GM15510 (cell line): Measurements from ENCODE around the gene KAT7.

ENCODE experiments used
- POLR2A ChIP-seq: IDR thresholded peaks from 3 replicates; pipeline ENCODE4 v1.6.1; 2011; ENCODE audit warnings: borderline replicate concordance; ENCODE audit not compliant: insufficient read length; ENCODE audit errors: extremely low read depth

Gene KAT7

DNA sequence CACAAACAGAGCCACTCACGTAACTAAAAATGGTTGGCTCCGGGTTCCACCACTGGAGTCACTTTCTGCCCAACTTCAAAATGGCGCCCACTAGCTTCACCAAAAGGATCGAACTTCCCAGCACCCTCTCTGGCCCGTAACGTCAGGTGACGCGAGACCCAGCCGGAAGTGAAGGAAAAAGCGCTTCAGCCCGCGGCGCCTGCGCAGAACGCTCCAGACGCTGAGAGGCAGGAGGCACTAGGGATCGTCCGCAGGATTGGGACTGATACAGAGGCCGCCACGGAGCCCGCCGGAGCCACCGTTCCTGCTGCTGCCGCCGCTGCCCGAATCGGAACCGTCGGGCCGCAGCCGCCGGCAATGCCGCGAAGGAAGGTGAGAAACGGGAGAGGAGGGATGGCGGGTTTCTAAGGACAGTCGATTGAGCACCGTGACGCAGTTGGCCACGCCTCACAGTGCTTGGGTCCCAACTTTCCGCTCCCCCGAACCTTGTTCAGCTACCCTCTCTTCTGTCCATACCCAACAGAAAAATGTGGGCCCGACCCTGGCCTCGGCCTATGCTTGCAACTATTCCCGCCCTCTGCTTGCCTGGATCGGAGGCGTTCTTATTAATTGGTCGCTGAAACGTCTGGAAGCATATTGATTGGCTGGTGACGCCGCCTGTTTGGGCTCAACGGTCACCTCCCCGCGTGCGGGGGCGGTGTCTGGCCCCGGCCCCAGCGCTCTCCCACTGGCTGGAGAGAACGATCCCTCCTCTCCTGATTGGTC, at the start of gene KAT7:
Gene KAT7 (plus strand): TSS at position 204 of the 765 bp plus-strand sequence. CDS start 154 bp downstream, at position 358.
- TF ChIP-seq POLR2A = peak; percentile 74

- TF ChIP-seq POLR2A = peak; percentile 20
These were observed 48.7 kb upstream of the KAT7 start for GRCh38 chr17:49739641-49740271.

GRCh38 chr17:49741009-49741691, 47.3 kb upstream of the KAT7 start:
- TF ChIP-seq POLR2A = no peak

DNA sequence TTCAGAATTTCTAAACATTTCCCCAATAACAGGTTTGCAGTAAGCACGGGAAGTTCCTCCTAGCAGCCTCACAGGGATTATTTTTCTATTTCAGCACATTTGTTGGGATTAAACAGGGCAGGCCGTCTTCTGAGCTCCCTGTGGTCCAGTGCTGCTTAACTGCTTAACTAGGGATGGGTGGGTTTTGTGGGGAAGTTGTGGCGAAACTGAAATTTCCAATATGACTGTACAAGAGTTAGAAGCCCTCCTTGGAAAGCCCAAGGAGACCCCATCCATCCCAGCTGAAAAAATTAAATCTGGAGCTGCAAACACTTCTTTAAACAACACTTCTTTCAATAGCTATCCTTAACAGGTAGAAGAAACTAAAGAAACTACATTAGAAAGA, 46.8 kb upstream of the KAT7 start:
- no peak for TF ChIP-seq POLR2A

- TF ChIP-seq POLR2A = no peak
These were observed 46.3 kb upstream of the KAT7 start for GRCh38 chr17:49742166-49742638.

- TF ChIP-seq POLR2A = no peak
These were observed 43.0 kb upstream of the KAT7 start for GRCh38 chr17:49745175-49746139.

DNA sequence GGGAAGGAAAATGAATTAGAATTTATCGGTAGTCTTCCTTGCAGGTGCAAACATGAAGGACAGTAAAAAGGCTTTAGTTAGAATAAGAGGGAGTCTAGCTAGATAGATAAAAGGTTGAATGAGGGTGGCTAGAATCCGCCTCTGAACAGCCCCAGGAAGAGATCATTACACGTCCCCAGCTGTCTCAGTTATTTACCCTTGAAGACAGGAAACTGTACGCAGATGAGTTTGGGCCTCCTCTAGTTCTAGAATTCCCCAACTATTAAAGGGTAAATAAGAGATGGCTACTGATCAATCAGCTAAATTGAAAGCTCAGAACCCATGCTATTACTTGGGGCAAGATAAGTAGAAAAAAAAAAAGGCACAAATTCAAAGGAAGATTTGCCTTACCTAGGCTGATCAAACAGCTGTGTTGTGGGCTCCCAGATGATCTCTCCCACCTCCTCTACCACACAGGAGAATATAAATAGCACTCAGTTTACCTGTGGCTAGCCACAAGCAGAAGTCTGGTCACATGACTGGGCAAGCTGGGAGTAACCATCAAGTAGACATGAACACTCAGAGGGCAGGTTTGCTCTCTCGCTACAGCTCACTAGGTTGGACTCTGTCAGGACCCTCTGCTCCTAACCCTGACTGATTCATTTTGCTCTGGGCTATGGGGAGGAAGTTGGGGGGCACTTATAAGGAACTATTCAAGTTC, 41.5 kb upstream of the KAT7 start:
- TF ChIP-seq POLR2A = peak; percentile 44

GRCh38 chr17:49747632-49748031, 40.8 kb upstream of the KAT7 start:
- TF ChIP-seq POLR2A = no peak

- TF ChIP-seq POLR2A = no peak
These were observed 40.3 kb upstream of the KAT7 start for GRCh38 chr17:49748223-49748622.

GRCh38 chr17:49748791-49749190, 39.7 kb upstream of the KAT7 start:
- TF ChIP-seq POLR2A = no peak

GRCh38 chr17:49749730-49750129, 38.8 kb upstream of the KAT7 start:
- no peak for TF ChIP-seq POLR2A

- no peak for TF ChIP-seq POLR2A
These were observed 36.0 kb upstream of the KAT7 start for GRCh38 chr17:49752508-49752907.

DNA sequence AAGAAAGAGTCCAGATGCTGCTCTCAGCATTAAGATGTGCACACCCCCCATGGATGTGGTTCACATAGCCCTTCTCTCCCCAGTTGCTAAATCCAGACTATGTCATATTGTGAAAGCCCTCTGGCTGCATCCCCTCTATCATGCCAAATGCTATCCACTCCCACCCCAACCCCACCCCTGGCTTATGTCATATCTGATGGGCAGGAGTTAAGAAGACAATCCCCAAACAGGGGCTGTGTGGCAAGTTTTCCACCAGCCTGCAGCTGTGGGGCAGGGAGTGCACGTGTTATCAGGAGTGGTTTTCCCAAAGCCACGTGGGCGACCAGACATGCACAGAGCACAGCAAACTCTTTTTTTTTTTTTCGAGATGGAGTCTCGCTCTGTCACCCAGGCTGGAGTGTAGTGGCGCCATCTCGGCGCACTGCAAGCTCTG, 34.5 kb upstream of the KAT7 start:
- TF ChIP-seq POLR2A = no peak

- TF ChIP-seq POLR2A = no peak
These were observed 32.7 kb upstream of the KAT7 start for GRCh38 chr17:49755663-49756283.
